Neural cell (in vitro differentiated cells): Measurements from ENCODE around the gene TMC1. TPM values are rescaled to one million over a fixed set of nuclear protein-coding genes. Genes with fewer than 3 reads are reported as not detected.

Experiments used
- H2AFZ ChIP-seq: fragments of 200-600, 300-800 bp; sonication (generic), shearing (Covaris generic); 2 replicates; pipeline ENCODE4 v1.6.0; 2014; ENCODE audit warnings: low read depth, mild to moderate bottlenecking, antibody characterized with exemption, low read length, moderate library complexity
- H3F3A ChIP-seq: fragments of 200-600 bp; shearing (Covaris generic); 2 replicates; pipeline ENCODE4 v1.6.1; 2016; ENCODE audit warnings: mild to moderate bottlenecking, moderate library complexity, mixed read lengths, antibody characterized with exemption, low read length; ENCODE audit not compliant: insufficient read depth, poor library complexity, severe bottlenecking
- H3K27ac ChIP-seq: fragments of 200-600, 300-800 bp; sonication (generic), shearing (Covaris generic); 2 replicates; pipeline ENCODE4 v1.5.1; 2014; ENCODE audit warnings: mild to moderate bottlenecking, low read length, moderate library complexity
- H3K27me3 ChIP-seq: fragments of 300-800, 200-600 bp; sonication (generic), shearing (Covaris generic); 2 replicates; pipeline ENCODE4 v1.6.0; 2014; ENCODE audit warnings: mild to moderate bottlenecking, low read depth, low read length, moderate library complexity; ENCODE audit not compliant: insufficient read depth
- H3K36me3 ChIP-seq: fragments of 300-800, 200-600 bp; sonication (generic), shearing (Covaris generic); 2 replicates; pipeline ENCODE4 v1.5.1; 2014; ENCODE audit warnings: mild to moderate bottlenecking, antibody characterized with exemption, low read length, moderate library complexity; ENCODE audit not compliant: insufficient read depth
- H3K4me2 ChIP-seq: fragments of 300-800, 200-600 bp; sonication (generic), shearing (Covaris generic); 2 replicates; pipeline ENCODE4 v1.6.0; 2014; ENCODE audit warnings: mild to moderate bottlenecking, low read length
- H3K4me3 ChIP-seq: fragments of 300-800, 200-600 bp; sonication (generic), shearing (Covaris generic); 2 replicates; pipeline ENCODE4 v1.5.1; 2014; ENCODE audit warnings: mild to moderate bottlenecking, low read length, moderate library complexity
- H3K79me2 ChIP-seq: fragments of 200-600 bp; shearing (Covaris generic); replicated peaks from 2 replicates; pipeline ENCODE4 v1.6.0; 2014; ENCODE audit warnings: mild to moderate bottlenecking, low read length, moderate library complexity; ENCODE audit not compliant: insufficient read depth
- H3K9ac ChIP-seq: fragments of 300-800, 200-600 bp; sonication (generic), shearing (Covaris generic); 2 replicates; pipeline ENCODE4 v1.6.1; 2016; ENCODE audit warnings: mild to moderate bottlenecking, low read length, mixed read lengths
- H3K9me2 ChIP-seq: fragments of 200-600 bp; shearing (Covaris generic); 2 replicates; pipeline ENCODE4 v1.6.1; 2016; ENCODE audit warnings: mild to moderate bottlenecking, low read length, mixed read lengths; ENCODE audit not compliant: insufficient read depth
- H3K9me3 ChIP-seq: fragments of 200-600, 300-800 bp; sonication (generic), shearing (Covaris generic); 2 replicates; pipeline ENCODE4 v1.6.1; 2016; ENCODE audit warnings: mild to moderate bottlenecking, mixed run types, low read length, moderate library complexity, mixed read lengths
- H4K20me1 ChIP-seq: fragments of 200-600 bp; shearing (Covaris generic); 2 replicates; pipeline ENCODE4 v1.6.1; 2016; ENCODE audit warnings: mild to moderate bottlenecking, mixed run types; ENCODE audit not compliant: insufficient read depth
- CTCF ChIP-seq: fragments of 450-650 bp; IDR thresholded peaks from 2 replicates; pipeline ENCODE4 v1.5.1; 2014; ENCODE audit warnings: antibody characterized with exemption, mild to moderate bottlenecking, moderate library complexity; ENCODE audit not compliant: poor library complexity, severe bottlenecking
- EP300 ChIP-seq: fragments of 450-650 bp; conservative IDR thresholded peaks from 2 replicates; pipeline ENCODE4 v1.6.1; 2014; ENCODE audit warnings: antibody characterized with exemption, mild to moderate bottlenecking, moderate library complexity; ENCODE audit not compliant: poor library complexity, severe bottlenecking
- EZH2 ChIP-seq: fragments of 200-600, 300-800 bp; shearing (Covaris generic), sonication (generic); IDR thresholded peaks from 2 replicates; pipeline ENCODE4 v1.6.1; 2014; ENCODE audit warnings: antibody characterized with exemption, low read length, borderline replicate concordance, mild to moderate bottlenecking; ENCODE audit not compliant: insufficient read depth, poor library complexity, severe bottlenecking
- MXI1 ChIP-seq: fragments of 450-650 bp; conservative IDR thresholded peaks from 2 replicates; pipeline ENCODE4 v1.6.1; 2014; ENCODE audit warnings: antibody characterized with exemption, mild to moderate bottlenecking; ENCODE audit not compliant: poor library complexity, severe bottlenecking
- POLR2AphosphoS5 ChIP-seq: IDR thresholded peaks from 2 replicates; pipeline ENCODE4 v1.6.1; 2012
- RAD21 ChIP-seq: fragments of 450-650 bp; conservative IDR thresholded peaks from 2 replicates; pipeline ENCODE4 v1.6.1; 2014; ENCODE audit warnings: antibody characterized with exemption, mild to moderate bottlenecking, moderate library complexity
- TAF1 ChIP-seq: IDR thresholded peaks from 2 replicates; pipeline ENCODE4 v1.6.1; 2012; ENCODE audit warnings: low read depth
- polyA plus RNA-seq: library from polyadenylated mRNA; depleted of rRNA; stranded (reverse); fragments of >200 nt; gene quantifications from 2 replicates; pipeline ENCODE4 v1.2.3, GENCODE V29; 2014
- TF ChIP-seq, protein P1 (sequence below): IDR thresholded peaks from 2 replicates; pipeline ENCODE4 v1.6.1; 2012; ENCODE audit warnings: borderline replicate concordance

The TMC1 gene
- polyA plus RNA-seq, 1 donor from 2014 or later, result not detected

DNA sequence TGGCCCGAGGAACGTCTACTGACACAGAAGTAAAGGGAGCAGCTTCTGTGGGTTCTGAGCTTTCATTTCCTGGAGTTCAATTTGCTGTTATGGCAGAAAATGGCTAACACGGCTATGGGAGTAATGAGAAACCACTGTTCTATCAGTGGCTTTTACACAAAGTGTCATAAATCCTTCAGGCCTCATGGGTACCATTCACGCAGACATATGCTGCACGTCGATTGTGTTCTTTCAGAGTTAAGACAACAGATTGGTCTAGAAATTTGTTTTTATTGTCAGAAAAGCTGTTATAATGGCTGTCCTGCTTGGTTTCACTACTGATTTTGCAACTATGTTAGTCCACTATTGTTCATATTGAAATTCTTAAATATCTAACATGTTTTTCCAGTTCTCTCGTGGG lies 296.0 kb downstream of the TMC1 start:
- Histone ChIP-seq H3K9ac (no peak overlapping the region), H3K27ac (no peak overlapping the region), H3F3A (no peaks in the 10 kb centered on the region), H3K4me3 (no peak overlapping the region), H3K36me3 (no peaks in the 10 kb centered on the region), H3K9me2 (no peaks in the 10 kb centered on the region), H2AFZ (no peak overlapping the region), H3K27me3 (no peaks in the 10 kb centered on the region), H3K4me2 (no peak overlapping the region), H4K20me1 (no peaks in the 10 kb centered on the region), H3K79me2 (no peaks in the 10 kb centered on the region), H3K9me3 (no peaks in the 10 kb centered on the region)
- TF ChIP-seq MXI1 (no peak), EZH2 (no peak), EP300 (no peak), TAF1 (no peak), RAD21 (no peak), POLR2AphosphoS5 (no peak), CTCF (no peak)
- TF ChIP-seq, protein P1, sequence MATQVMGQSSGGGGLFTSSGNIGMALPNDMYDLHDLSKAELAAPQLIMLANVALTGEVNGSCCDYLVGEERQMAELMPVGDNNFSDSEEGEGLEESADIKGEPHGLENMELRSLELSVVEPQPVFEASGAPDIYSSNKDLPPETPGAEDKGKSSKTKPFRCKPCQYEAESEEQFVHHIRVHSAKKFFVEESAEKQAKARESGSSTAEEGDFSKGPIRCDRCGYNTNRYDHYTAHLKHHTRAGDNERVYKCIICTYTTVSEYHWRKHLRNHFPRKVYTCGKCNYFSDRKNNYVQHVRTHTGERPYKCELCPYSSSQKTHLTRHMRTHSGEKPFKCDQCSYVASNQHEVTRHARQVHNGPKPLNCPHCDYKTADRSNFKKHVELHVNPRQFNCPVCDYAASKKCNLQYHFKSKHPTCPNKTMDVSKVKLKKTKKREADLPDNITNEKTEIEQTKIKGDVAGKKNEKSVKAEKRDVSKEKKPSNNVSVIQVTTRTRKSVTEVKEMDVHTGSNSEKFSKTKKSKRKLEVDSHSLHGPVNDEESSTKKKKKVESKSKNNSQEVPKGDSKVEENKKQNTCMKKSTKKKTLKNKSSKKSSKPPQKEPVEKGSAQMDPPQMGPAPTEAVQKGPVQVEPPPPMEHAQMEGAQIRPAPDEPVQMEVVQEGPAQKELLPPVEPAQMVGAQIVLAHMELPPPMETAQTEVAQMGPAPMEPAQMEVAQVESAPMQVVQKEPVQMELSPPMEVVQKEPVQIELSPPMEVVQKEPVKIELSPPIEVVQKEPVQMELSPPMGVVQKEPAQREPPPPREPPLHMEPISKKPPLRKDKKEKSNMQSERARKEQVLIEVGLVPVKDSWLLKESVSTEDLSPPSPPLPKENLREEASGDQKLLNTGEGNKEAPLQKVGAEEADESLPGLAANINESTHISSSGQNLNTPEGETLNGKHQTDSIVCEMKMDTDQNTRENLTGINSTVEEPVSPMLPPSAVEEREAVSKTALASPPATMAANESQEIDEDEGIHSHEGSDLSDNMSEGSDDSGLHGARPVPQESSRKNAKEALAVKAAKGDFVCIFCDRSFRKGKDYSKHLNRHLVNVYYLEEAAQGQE, result no peak

GRCh38 chr9:72818385-72818784 lies 297.0 kb downstream of the TMC1 start:
- Histone ChIP-seq H3K27ac (peak overlapping the region; percentile 1), H4K20me1 (no peaks in the 10 kb centered on the region), H3F3A (no peaks in the 10 kb centered on the region), H3K4me2 (no peak overlapping the region), H3K4me3 (no peak overlapping the region), H3K27me3 (no peaks in the 10 kb centered on the region), H3K9me2 (no peaks in the 10 kb centered on the region), H3K36me3 (no peaks in the 10 kb centered on the region), H3K79me2 (no peaks in the 10 kb centered on the region), H2AFZ (no peak overlapping the region), H3K9ac (no peak overlapping the region), H3K9me3 (no peaks in the 10 kb centered on the region)
- TF ChIP-seq, protein P1, result peak; percentile 29
- TF ChIP-seq EP300 (peak; percentile 20), RAD21 (no peak)
